NCI-H2196 (cell line): Measurements from ENCODE around the gene CELA3A.
"Not testable (repeated sequence)": the region's sequence is repeated elsewhere in the genome, so short reads cannot be mapped to it uniquely, and the experiment has no call there.

Experiments
- DNase-seq: peaks from one replicate; lab custom pipeline; 2025; ENCODE audit not compliant: unreplicated experiment; lab: John Stamatoyannopoulos, UW

Gene CELA3A

GRCh38 chr1:22018583-22019559 lies 17.4 kb downstream of the CELA3A start:
- DNase-seq = no peak

- no peak for DNase-seq
These were observed 19.6 kb downstream of the CELA3A start for GRCh38 chr1:22021061-22021460.

DNA sequence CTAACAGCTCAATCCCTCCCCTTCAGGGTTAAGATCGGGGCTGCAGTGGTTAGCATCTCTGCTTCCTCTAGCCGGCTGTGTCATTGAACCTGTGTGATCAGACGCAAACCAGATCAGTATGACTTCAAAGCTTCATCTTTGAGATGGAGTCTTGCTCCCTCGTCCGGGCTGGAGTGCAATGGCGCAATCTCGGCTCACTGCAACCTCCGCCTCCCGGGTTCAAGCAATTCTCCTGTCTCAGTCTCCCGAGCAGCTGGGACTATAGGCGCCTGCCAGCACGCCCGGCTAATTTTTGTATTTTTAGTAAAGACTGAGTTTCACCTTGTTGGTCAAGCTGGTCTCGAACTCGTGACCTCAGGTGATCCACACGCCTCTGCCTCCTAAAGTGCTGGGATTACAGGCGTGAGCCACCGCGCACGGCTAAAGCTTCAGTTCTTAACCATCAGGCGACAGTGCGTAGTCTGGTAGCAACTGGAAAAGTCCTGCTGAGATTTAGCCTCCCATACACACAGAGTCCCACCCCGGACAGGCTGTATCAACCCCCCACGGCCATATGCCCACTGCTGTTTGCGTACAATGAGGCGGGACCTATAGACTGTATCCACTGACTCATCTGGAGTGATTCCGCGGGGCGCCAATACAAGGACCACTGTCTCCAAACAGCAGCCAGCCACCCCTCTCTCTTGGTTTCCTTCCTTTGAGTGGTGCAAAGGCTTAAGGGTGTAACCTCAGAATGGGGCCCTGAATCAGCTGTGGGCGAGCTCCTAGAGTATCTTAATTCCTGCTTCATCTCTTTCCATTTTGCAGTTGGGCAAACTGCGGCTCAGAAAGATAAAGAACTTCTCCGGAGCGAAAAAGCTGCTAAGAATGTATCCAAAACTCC lies 23.3 kb downstream of the CELA3A start:
- DNase-seq = no peak

- DNase-seq = peak; percentile 89
These were observed 24.1 kb downstream of the CELA3A start for GRCh38 chr1:22025368-22026155.

- DNase-seq = no peak
These were observed 25.4 kb downstream of the CELA3A start for GRCh38 chr1:22026924-22027289.

- DNase-seq = no peak
These were observed 28.6 kb downstream of the CELA3A start for GRCh38 chr1:22030057-22030456.

DNA sequence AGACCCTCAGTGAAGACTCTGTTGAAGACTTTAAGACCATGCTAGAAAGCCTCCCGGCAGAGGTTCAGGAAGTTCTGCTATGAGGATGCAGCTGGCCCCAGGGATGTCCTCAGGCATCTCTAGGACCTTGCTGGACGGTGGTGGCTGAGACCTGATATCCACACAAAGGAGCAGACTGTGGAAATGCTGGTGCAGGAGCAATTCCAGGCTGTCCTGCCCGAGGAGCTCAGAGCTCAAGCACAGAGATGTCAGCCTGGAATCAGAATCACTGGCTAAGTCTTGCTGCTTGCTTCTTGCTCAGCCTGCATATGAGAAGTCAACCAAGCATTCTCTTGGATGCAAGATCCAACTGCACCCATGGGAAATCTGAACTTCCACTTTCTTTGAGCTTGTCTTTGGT lies 29.0 kb downstream of the CELA3A start:
- no peak for DNase-seq

DNA sequence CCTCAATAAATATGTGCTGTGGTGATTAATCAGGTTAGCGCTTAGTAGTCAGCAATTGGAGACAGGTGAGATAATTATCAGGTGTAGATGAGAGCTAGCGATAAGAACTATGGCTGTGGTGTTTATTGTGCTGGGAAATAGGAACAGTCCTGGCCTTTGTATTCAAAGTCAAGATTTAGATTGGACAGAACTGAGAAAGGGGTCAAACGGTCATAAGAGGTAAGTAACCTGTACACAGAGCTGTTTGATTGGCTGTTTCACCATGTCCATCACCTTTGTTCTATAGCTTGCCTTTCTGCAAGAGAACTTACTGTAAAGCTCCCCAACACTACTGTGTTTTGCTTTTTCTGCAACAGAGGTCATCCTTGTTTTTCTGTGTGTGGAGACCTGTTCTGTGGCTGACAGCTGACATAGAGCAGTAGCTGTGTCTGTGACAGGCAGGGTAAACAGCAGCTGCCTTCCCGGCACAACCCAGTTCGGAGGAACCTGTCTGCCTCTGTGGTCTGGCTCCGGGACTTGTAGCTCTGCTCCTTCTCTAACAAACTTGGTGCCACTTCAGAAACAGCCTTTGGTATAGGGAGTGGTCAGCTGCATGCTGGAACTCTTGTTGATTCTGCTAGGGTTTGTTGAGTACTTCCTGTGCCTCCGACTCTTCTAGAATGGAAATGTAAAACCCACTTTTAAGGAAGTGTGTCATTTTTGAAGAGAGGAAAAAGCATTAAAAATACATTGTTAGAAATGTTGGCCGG lies 29.9 kb downstream of the CELA3A start:
- no peak for DNase-seq

DNA sequence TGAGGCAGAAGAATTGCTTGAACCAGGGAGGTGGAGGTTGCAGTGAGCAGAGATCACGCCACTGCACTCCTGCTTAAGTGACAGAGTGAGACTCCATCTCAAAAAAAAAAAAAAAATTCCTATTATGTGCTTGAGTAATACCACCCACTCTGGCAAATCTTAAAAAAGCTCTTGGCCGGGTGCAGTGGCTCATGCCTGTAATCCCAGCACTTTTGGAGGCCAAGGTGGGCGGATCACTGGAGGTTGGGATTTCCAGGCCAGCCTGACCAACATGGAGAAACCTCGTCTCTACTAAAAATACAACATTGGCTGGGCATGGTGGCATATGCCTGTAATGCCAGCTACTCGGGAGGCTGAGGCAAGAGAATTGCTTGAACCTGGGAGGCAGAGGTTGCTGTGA lies 33.4 kb downstream of the CELA3A start:
- DNase-seq = not testable (repeated sequence)

GRCh38 chr1:22037520-22037919 lies 36.1 kb downstream of the CELA3A start:
- DNase-seq = no peak

DNA sequence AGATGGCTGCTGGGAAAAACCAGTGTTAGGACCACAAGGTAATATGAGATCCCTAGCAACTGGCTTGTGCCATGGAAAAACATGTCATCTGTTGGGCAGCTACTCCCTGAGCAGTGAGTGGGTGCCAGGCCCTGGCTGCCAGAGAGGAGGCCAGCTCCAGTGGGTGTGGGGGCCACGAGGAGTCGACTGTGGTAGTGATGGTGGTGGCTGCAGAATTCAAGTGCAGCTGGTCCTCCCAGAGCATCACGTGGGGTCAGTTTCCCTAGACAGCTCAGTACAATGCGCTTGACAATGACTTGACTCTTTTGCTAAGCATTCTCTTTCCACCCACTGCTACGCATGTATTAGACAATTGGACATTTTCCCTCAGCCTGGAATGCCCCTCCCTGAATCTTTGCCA lies 36.6 kb downstream of the CELA3A start:
- no peak for DNase-seq

- DNase-seq = peak; percentile 91
These were observed 38.3 kb downstream of the CELA3A start for GRCh38 chr1:22039594-22040285.

DNA sequence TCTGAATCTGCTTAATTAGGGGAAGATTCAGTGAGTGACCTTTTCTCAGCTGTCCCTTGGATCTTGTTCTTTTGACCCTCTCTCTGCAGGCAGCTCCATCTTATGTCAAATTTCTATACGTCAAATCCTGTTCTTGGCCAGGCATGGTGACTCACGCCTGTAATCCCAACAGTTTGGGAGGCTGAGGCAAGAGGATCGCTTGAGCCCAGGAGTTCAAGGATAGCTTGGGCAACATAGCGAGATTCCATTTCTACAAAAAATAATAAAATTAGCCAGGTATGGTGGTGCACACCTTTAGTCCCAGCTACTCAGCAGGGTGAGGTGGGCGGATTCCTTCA lies 38.8 kb downstream of the CELA3A start:
- DNase-seq = no peak

- DNase-seq = no peak
These were observed 40.0 kb downstream of the CELA3A start for GRCh38 chr1:22041505-22041904.

GRCh38 chr1:22043198-22043769 lies 41.8 kb downstream of the CELA3A start:
- DNase-seq = peak; percentile 38

DNA sequence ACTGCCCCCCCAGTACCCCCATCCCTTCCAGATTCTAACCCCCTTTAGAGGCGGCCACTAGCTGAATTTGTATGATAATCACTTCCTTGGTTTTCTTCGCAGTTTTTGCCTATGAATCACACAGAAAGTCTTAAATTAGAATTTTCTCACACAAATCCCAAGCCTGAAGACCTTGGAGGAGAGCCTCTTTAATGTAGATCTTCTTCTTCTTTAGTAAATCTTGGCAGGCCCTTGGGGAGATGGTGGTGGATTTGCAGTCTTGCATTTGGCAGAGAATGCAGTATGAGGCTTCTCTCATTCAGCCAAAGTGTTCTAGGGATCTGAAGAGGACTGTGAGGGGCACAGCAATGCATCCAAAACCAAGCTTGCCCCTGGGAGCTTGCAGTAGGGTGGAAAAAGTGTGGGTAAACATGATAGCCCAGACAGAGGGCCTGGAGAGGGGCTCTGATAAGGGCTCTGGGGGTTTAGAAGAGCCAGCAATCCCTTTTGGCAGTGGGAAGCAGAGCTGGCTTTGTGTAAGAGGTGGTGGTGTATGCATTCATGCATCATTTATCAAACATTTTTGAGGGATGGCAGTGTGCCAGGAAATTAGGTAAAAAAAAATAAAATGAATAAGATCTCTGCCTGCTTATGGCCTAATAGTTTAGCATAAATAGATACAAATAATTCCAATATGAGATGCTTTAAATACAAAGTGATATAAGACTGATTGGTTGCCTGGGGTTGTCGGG lies 43.4 kb downstream of the CELA3A start:
- peak; percentile 19 for DNase-seq

GRCh38 chr1:22045604-22046228 lies 44.3 kb downstream of the CELA3A start:
- DNase-seq = no peak
